Nephron progenitor cell (in vitro differentiated cells): ENCODE results near the gene ABCA9.

ENCODE experiments used
- DNase-seq: peaks from one replicate; pipeline ENCODE4 v3.0.0; 2021
- H3K27ac Mint-ChIP-seq: 2 replicates; pipeline ENCODE4 v1.8.0; 2021; ENCODE audit warnings: mild to moderate bottlenecking, moderate library complexity, mixed read lengths
- H3K27me3 Mint-ChIP-seq: 2 replicates; pipeline ENCODE4 v1.8.0; 2021; ENCODE audit warnings: mild to moderate bottlenecking, low read depth, mixed read lengths; ENCODE audit not compliant: poor library complexity
- H3K36me3 Mint-ChIP-seq: 2 replicates; pipeline ENCODE4 v1.8.0; 2021; ENCODE audit warnings: low read depth, mixed read lengths
- H3K4me1 Mint-ChIP-seq: 2 replicates; pipeline ENCODE4 v1.8.0; 2021; ENCODE audit warnings: mixed read lengths
- H3K4me3 Mint-ChIP-seq: 2 replicates; pipeline ENCODE4 v1.8.0; 2021; ENCODE audit warnings: mild to moderate bottlenecking, moderate library complexity, mixed read lengths
- H3K9me3 Mint-ChIP-seq: 2 replicates; pipeline ENCODE4 v1.8.0; 2021; ENCODE audit warnings: mild to moderate bottlenecking, moderate library complexity, mixed read lengths
- CTCF ChIP-seq: fragments of 200-600 bp; sonication (generic); IDR thresholded peaks from 2 replicates; pipeline ENCODE4 v1.5.0; 2021; ENCODE audit warnings: antibody characterized with exemption

The ABCA9 gene

DNA sequence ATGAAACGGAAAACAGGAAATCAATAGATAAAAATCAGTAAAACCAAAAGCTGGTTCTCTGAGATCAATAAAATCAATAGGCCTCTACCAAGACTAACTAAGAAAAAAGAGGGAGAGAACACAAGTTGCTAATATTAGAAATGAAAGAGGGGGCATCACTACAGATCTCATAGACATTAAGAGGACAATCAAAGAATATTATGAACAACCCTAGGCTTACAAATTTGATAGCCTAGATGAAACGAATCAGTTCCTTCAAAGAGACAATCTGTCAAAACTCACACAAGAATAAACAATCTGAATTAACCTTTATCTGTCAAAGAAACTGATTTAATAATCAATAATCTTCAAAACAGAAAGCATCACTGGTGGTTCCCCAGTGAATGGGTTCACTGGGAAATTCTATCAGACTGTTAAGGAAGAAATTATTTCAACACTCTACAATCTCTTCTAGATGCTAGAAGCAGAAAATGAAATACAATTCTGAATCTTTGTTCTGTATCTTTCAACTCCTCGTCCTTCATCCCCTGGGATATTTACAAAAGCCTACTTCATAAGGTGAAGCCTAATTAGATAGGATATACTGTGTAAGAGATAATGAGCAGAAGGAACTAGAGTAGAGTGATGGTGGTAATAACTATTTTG, 4.4 kb downstream of the ABCA9 start:
- Mint-ChIP-seq H3K4me1 (peaks cover 26% of the 10 kb centered on the region), H3K4me3 (no peak overlapping the region), H3K9me3 (peaks cover 54% of the 10 kb centered on the region), H3K36me3 (peaks cover 24% of the 10 kb centered on the region), H3K27ac (no peak overlapping the region), H3K27me3 (no peaks in the 10 kb centered on the region)
- TF ChIP-seq CTCF: no peak
- no peak for DNase-seq

DNA sequence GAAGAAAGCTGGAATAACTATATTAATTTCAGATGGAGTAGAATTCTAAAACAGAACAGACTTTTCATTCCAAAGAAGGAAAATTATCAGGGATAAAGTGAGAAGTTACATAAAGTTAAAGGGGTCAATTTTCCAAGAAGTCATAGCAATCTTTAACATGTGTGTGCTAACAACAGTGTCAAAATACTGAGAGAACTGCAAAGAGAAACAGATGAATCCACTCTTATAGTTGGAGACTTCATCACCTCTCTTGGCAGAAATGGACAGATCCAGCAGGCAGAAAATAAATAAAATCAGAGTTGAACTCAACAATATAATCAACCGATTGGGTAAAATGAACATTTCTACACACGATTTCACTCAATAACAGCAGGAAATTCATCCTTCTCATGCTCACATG, 5.4 kb downstream of the ABCA9 start:
- Mint-ChIP-seq H3K4me3 (no peak overlapping the region), H3K9me3 (peaks cover 54% of the 10 kb centered on the region)
- TF ChIP-seq CTCF: no peak

DNA sequence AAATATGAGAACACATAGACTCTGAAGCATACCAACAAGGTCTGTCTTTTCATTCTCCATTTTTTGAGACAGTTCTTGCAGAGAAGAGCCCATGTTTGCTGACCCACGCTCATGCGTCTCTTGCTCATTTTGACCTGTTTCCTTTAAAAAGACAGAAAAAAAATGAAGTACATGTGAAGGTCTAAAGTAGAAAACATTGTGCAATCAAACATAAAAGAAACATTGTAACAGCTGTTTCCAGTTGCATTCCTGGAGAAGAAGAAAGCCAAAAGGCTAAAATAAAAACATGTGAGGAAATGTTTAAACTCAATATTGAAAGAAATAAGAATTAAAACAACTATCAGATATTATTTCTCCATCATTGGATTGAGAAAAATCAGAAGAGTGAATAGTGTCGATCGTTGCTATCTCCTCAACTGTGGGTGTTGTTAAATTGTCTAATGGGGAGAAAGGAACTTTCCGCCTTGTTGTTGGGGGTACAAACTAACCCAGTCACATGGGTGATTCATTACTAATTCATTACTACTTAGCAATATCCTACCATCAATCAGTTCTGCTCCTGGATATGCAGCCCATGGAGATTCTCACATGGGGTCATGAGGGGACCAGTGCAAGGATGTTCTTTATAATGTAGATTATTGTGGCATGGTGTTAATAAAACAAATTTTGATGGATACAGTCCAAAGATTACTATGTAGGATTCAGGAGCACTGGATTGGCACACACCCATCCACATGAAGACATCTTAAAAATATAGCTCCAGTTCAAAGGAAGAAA, 9.5 kb downstream of the ABCA9 start:
- Mint-ChIP-seq H3K27ac (no peak overlapping the region), H3K4me3 (no peak overlapping the region), H3K4me1 (peaks cover 14% of the 10 kb centered on the region), H3K36me3 (peaks cover 20% of the 10 kb centered on the region), H3K27me3 (no peaks in the 10 kb centered on the region), H3K9me3 (peaks cover 43% of the 10 kb centered on the region)
- TF ChIP-seq CTCF: no peak
- DNase-seq: no peak

More for the DNA sequence above, 5.4 kb downstream of the ABCA9 start:
- Mint-ChIP-seq H3K4me1 (peaks cover 16% of the 10 kb centered on the region), H3K27ac (no peak overlapping the region), H3K27me3 (no peaks in the 10 kb centered on the region), H3K36me3 (peaks cover 24% of the 10 kb centered on the region)
- DNase-seq: no peak

GRCh38 chr17:69048634-69049033, 12.1 kb downstream of the ABCA9 start:
- Mint-ChIP-seq H3K36me3 (peaks cover 10% of the 10 kb centered on the region), H3K9me3 (peaks cover 27% of the 10 kb centered on the region), H3K27me3 (no peaks in the 10 kb centered on the region), H3K27ac (no peak overlapping the region), H3K4me1 (peaks cover 14% of the 10 kb centered on the region), H3K4me3 (no peak overlapping the region)
- TF ChIP-seq CTCF: no peak
- no peak for DNase-seq

DNA sequence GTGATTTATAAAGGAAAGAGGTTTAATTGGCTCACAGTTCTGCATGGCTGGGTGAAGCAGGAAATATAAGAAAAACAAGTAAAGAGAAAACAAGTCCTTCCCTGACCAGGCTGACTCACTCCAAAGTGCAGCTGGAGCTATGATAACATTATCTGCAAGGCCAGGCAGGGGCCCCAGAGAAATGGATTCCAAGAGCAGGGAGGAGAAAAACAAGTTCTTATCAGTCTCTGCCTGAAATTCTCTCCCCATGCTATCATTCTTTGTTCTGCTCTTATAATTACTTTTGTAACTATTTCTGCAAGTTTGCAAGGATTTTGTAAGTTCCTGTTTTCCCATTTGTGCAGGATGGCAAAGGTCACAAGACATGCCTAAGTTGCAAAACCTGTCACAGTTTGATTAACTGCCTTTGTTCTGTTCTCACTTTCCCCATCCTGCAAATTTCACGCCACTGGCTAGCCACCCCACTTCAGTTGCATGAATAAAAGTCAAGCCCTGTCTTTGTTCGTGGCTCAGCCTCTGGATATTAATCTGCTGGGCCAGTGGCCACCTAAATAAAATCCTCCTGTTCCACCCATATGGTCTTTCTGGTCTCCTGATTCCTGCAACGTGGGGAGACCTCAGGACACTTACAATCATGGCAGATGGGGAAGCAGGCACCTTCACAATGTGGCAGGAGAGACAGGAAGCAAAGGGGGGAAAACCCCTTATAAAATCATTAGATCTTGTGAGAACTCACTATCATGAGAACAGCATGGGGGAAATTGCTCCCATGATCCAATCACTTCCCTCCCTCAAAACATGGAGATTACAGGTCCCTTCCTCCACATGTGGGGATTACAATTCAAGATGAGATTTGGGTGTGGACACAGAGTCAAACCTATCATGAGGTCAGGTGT, 13.1 kb downstream of the ABCA9 start:
- H3K27ac Mint-ChIP-seq: peak overlapping the region; percentile 96
- peak overlapping the region; percentile 18 for H3K4me3 Mint-ChIP-seq
- no peak for TF ChIP-seq CTCF
- H3K9me3 Mint-ChIP-seq: peaks cover 27% of the 10 kb centered on the region
- peaks cover 14% of the 10 kb centered on the region for H3K4me1 Mint-ChIP-seq
- H3K27me3 Mint-ChIP-seq: no peaks in the 10 kb centered on the region
- peak; percentile 8 for DNase-seq
- H3K36me3 Mint-ChIP-seq: peaks cover 10% of the 10 kb centered on the region
